ENCODE measurements around the gene TMEM106A.

GRCh38 chr17:43169561-43170139, 42.0 kb upstream of the TMEM106A start:
- TF ChIP-seq CTCF (conservative IDR thresholded peaks at IDR 0.05 in 1 of 2, IDR thresholded peaks at IDR 0.05 in 1 of 2; ENCODE audit: low read depth in 1 of 2, low read length in 2 of 2) (no peak), EZH2 (IDR thresholded peaks at IDR 0.05; ENCODE audit: low read length, missing control alignments) (no peak)

Data from fibroblast of lung (primary cell).